Measurements from ENCODE around the gene IRGC.
"Not testable (repeated sequence)": the region's sequence is repeated elsewhere in the genome, so short reads cannot be mapped to it uniquely, and the experiment has no call there.

IRGC gene

GRCh38 chr19:43715776-43716175, at the start of gene IRGC:
IRGC (plus strand) TSS chr19:43716076; CDS start chr19:43718559, 2,483 bp downstream.
- no peak for DNase-seq

- no peak for DNase-seq
Observed at GRCh38 chr19:43667126-43667875, 48.6 kb upstream of the IRGC start.

GRCh38 chr19:43667876-43668405, 47.9 kb upstream of the IRGC start:
- no peak for DNase-seq

- DNase-seq, result peak; percentile 100
Observed at GRCh38 chr19:43668406-43669109, 47.3 kb upstream of the IRGC start.

- DNase-seq, result no peak
Observed at GRCh38 chr19:43672061-43672679, 43.7 kb upstream of the IRGC start.

GRCh38 chr19:43673637-43674036, 42.2 kb upstream of the IRGC start:
- no peak for DNase-seq

- no peak for DNase-seq
Observed at GRCh38 chr19:43674183-43674582, 41.7 kb upstream of the IRGC start.

- no peak for DNase-seq
Observed at GRCh38 chr19:43674596-43674995, 41.3 kb upstream of the IRGC start.

GRCh38 chr19:43675269-43675879, 40.5 kb upstream of the IRGC start:
- no peak for DNase-seq

GRCh38 chr19:43675906-43676305, 40.0 kb upstream of the IRGC start:
- DNase-seq, result no peak

GRCh38 chr19:43678512-43679261, 37.2 kb upstream of the IRGC start:
- DNase-seq, result no peak

GRCh38 chr19:43681821-43682220, 34.1 kb upstream of the IRGC start:
- DNase-seq, result no peak

GRCh38 chr19:43682269-43682668, 33.6 kb upstream of the IRGC start:
- not testable (repeated sequence) for DNase-seq

GRCh38 chr19:43682824-43683661, 32.8 kb upstream of the IRGC start:
- no peak for DNase-seq

GRCh38 chr19:43683905-43684304, 32.0 kb upstream of the IRGC start:
- DNase-seq, result no peak

GRCh38 chr19:43684326-43684725, 31.6 kb upstream of the IRGC start:
- no peak for DNase-seq

GRCh38 chr19:43687660-43687997, 28.2 kb upstream of the IRGC start:
- DNase-seq, result no peak

GRCh38 chr19:43688059-43688701, 27.7 kb upstream of the IRGC start:
- DNase-seq, result no peak

- DNase-seq, result no peak
Observed at GRCh38 chr19:43690444-43690843, 25.4 kb upstream of the IRGC start.

GRCh38 chr19:43690890-43691289, 25.0 kb upstream of the IRGC start:
- no peak for DNase-seq

GRCh38 chr19:43691755-43692154, 24.1 kb upstream of the IRGC start:
- no peak for DNase-seq
